MCF 10A (cell line): ENCODE results near the gene SUGP2. TPM values are rescaled to one million over a fixed set of nuclear protein-coding genes. Genes with fewer than 3 reads are reported as not detected.
"Not testable (repeated sequence)": the region's sequence is repeated elsewhere in the genome, so short reads cannot be mapped to it uniquely, and the experiment has no call there.

Experiments
- BruUV-seq: library from RNA; stranded (reverse); fragments of 400-500 nt; replicated peaks from 2 replicates; lab custom pipeline; 2021; lab: Mats Ljungman, UMichigan
- CTCF ChIA-PET: fragments of 300-600 bp; sonication (Branson Sonifier 250); formaldehyde crosslinking; extraction: SDS; loops from one replicate; lab custom pipeline; 2021; ENCODE audit warnings: antibody characterized with exemption, inconsistent platforms; lab: Yijun Ruan, JAX
- POLR2A ChIA-PET: fragments of 300-600, 350-650 bp; sonication (Branson Sonifier 250); formaldehyde crosslinking; extraction: SDS; loops from one replicate; lab custom pipeline; 2020; ENCODE audit warnings: antibody characterized with exemption, inconsistent platforms; lab: Yijun Ruan, JAX
- DNase-seq: peaks from one replicate; pipeline ENCODE4 v3.0.0-alpha.2; 2018; ENCODE audit not compliant: unreplicated experiment
- H3K27ac Mint-ChIP-seq: one replicate; pipeline ENCODE4 v1.8.0; 2022; ENCODE audit warnings: mild to moderate bottlenecking, low read depth, mixed read lengths; ENCODE audit not compliant: unreplicated experiment
- H3K27me3 Mint-ChIP-seq: one replicate; pipeline ENCODE4 v1.8.0; 2022; ENCODE audit warnings: mixed read lengths; ENCODE audit not compliant: insufficient read depth, unreplicated experiment
- H3K36me3 Mint-ChIP-seq: one replicate; pipeline ENCODE4 v1.8.0; 2022; ENCODE audit warnings: mild to moderate bottlenecking, moderate library complexity, mixed read lengths; ENCODE audit not compliant: insufficient read depth, unreplicated experiment
- H3K4me1 Mint-ChIP-seq: one replicate; pipeline ENCODE4 v1.8.0; 2022; ENCODE audit warnings: mixed read lengths; ENCODE audit not compliant: insufficient read depth, unreplicated experiment
- H3K4me3 Mint-ChIP-seq: one replicate; pipeline ENCODE4 v1.8.0; 2022; ENCODE audit warnings: mild to moderate bottlenecking, moderate library complexity, mixed read lengths; ENCODE audit not compliant: unreplicated experiment
- H3K9me3 Mint-ChIP-seq: one replicate; pipeline ENCODE4 v1.8.0; 2022; ENCODE audit warnings: mixed read lengths; ENCODE audit not compliant: unreplicated experiment
- CTCF ChIP-seq: fragments of 200-600 bp; IDR thresholded peaks from one replicate; pipeline ENCODE4 v1.8.0; 2022; ENCODE audit warnings: antibody characterized with exemption, mild to moderate bottlenecking; ENCODE audit not compliant: unreplicated experiment
- intact Hi-C: fragments of 100-400 bp; cut with micrococcal nuclease; formaldehyde crosslinking; loops from 2 replicates; pipeline ENCODE4 v1.14.1; 2022
- total RNA-seq: library from RNA; stranded (reverse); gene quantifications from 2 replicates; pipeline ENCODE4 v1.2.3, GENCODE V29; 2022

The SUGP2 gene
- total RNA-seq, 1 experiment from 2014 or later, result 69.1 TPM

GRCh38 chr19:18955042-18955441 lies 78.3 kb downstream of the SUGP2 start:
- no peak for TF ChIP-seq CTCF
- peaks cover 8% of the 10 kb centered on the region for H3K9me3 Mint-ChIP-seq
- intact Hi-C loops, result no loop called here
- ChIA-PET POLR2A (no interaction called here), CTCF (no interaction called here)
- no peaks in the 10 kb centered on the region for H3K27me3 Mint-ChIP-seq
- BruUV-seq, result no TSS peak
- peaks cover 18% of the 10 kb centered on the region for H3K4me1 Mint-ChIP-seq
- no peak overlapping the region for H3K27ac Mint-ChIP-seq
- H3K36me3 Mint-ChIP-seq, result peaks cover 6% of the 10 kb centered on the region
- no peak for DNase-seq
- H3K4me3 Mint-ChIP-seq, result no peak overlapping the region

DNA sequence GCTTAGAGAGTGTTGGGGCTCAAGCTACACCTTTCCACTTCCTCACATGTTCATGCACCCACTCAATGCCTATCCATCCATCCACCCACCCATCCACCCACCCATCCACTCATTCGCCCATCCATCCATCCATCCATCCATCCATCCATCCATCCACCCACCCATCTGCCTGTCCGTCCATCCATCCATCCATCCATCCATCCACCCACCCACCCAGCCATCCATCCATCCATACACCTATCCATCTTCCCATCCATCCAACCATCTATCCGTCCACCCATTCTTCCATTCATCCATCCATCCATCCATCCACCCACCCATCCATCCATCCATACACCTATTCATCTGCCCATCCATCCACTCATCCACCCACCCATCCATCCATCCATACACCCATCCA lies 79.2 kb downstream of the SUGP2 start:
- Mint-ChIP-seq H3K27ac (no peak overlapping the region), H3K4me3 (no peak overlapping the region), H3K4me1 (peaks cover 18% of the 10 kb centered on the region), H3K36me3 (peaks cover 6% of the 10 kb centered on the region), H3K9me3 (peaks cover 8% of the 10 kb centered on the region), H3K27me3 (no peaks in the 10 kb centered on the region)
- BruUV-seq, result no TSS peak
- ChIA-PET CTCF (no interaction called here), POLR2A (interaction anchor here (0.9 to 1.3 kb wide), 2 partner anchors 14 to 35 kb away, joined by 4 to 6 read pairs; partner anchors contain the start of genes COPE and DDX49)
- TF ChIP-seq CTCF, result no peak
- DNase-seq, result no peak
- intact Hi-C loops, result no loop called here

- not testable (repeated sequence) for H3K9me3 Mint-ChIP-seq, H3K27ac Mint-ChIP-seq, BruUV-seq, H3K27me3 Mint-ChIP-seq, H3K4me3 Mint-ChIP-seq, H3K36me3 Mint-ChIP-seq
- intact Hi-C loops, result loop anchor here (2.0 kb wide), 1 partner anchor 14 kb away; no protein-coding TSS in a partner anchor
- peak; percentile 54 for DNase-seq
- POLR2A ChIA-PET, result interaction anchor here (0.7 to 1.4 kb wide), 4 partner anchors 13 to 33 kb away, joined by 3 to 6 read pairs (median 3); partner anchors contain the start of genes COPE and DDX49
- H3K4me1 Mint-ChIP-seq, result peaks cover 18% of the 10 kb centered on the region
- CTCF ChIA-PET, result interaction anchor here (1.4 kb wide), 1 partner anchor 35 kb away, joined by 6 read pairs; no protein-coding TSS in a partner anchor
Measured at GRCh38 chr19:18952364-18953003, 80.8 kb downstream of the SUGP2 start.

DNA sequence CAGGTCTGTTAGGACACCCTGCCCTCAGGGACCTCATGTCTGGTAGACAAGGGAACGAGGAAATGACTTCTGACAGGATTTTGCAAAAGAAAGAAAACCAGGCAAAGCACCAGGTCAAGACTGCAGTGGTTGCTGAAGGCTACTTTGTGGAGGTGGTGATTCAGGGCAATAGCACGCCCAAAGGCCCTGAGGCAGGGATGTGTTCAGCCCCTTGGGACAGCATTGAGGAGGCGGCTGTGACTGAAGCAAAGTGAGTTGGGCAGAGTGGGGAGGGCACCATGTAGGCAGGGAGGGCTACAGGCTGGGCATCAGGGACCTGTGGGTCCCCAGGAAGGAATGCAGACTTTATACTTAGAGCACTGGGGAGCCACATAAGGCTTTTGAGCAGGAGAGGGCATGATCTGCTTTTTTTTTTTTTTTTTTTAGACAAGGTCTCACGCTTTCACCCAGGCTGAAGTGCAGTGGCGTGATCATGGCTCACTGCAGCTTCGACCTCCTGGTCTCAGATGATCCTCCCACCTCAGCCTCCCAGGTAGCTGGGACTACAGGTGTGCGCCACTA lies 81.5 kb downstream of the SUGP2 start:
- Mint-ChIP-seq H3K9me3 (peaks cover 8% of the 10 kb centered on the region), H3K4me3 (no peak overlapping the region), H3K27me3 (no peaks in the 10 kb centered on the region), H3K4me1 (peaks cover 18% of the 10 kb centered on the region), H3K27ac (no peak overlapping the region), H3K36me3 (peaks cover 6% of the 10 kb centered on the region)
- no TSS peak for BruUV-seq
- ChIA-PET POLR2A (interaction anchor here (0.6 to 1.4 kb wide), 5 partner anchors 10 to 35 kb away, joined by 3 to 5 read pairs (median 4); partner anchors contain the start of genes COPE and DDX49), CTCF (interaction anchor here (1.6 kb wide), 1 partner anchor 9 kb away, joined by 3 read pairs; no protein-coding TSS in a partner anchor)
- intact Hi-C loops, result loop anchor here (2.0 kb wide), 1 partner anchor 15 kb away; no protein-coding TSS in a partner anchor
- peak; percentile 75 for DNase-seq
- no peak for TF ChIP-seq CTCF
